ENCODE results near the gene ASGR1. TPM values are rescaled to one million over a fixed set of nuclear protein-coding genes. Genes with fewer than 3 reads are reported as not detected.

Gene ASGR1
- total RNA-seq, 2 experiments from 2014 or later, result 0.63 to 1.3 TPM

DNA sequence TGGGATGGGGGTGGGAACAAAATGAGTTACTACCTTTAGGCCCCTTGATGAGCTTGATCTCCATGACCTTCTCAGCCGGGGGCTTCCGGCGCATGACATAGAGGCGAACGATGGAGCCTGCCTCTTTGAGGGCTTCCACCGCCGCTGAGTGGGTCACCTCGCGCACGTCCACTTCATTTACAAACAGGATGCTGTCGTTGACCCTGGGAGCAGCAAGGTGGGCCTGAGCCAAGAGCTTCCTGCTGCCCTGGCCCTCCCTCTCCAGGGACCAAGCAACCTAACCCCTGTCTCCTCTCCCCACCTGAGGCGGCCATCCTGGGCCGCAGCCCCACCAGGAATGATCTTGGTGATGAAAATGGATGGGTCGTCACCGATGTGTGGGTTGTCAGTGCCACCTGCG is 24.2 kb upstream of the ASGR1 start:
- CTCF ChIA-PET, result interaction anchor here (0.7 to 1.1 kb wide), 3 partner anchors 12 to 26 kb away, joined by 3 read pairs; partner anchors contain the start of genes ACADVL and DLG4
- POLR2A ChIA-PET, result no interaction called here
- DNase-seq (no peak), ATAC-seq (no peak)
- Mint-ChIP-seq H3K27me3 (ENCODE audit: low read depth) (no peaks in the 10 kb centered on the region), H3K27ac (peak overlapping the region; percentile 85), H3K4me1 (ENCODE audit: low read depth) (peaks cover 32% of the 10 kb centered on the region), H3K4me3 (peak overlapping the region; percentile 17), H3K36me3 (ENCODE audit: low read depth) (peaks cover 3% of the 10 kb centered on the region), H3K9me3 (ENCODE audit: insufficient read depth) (no peaks in the 10 kb centered on the region)

DNA sequence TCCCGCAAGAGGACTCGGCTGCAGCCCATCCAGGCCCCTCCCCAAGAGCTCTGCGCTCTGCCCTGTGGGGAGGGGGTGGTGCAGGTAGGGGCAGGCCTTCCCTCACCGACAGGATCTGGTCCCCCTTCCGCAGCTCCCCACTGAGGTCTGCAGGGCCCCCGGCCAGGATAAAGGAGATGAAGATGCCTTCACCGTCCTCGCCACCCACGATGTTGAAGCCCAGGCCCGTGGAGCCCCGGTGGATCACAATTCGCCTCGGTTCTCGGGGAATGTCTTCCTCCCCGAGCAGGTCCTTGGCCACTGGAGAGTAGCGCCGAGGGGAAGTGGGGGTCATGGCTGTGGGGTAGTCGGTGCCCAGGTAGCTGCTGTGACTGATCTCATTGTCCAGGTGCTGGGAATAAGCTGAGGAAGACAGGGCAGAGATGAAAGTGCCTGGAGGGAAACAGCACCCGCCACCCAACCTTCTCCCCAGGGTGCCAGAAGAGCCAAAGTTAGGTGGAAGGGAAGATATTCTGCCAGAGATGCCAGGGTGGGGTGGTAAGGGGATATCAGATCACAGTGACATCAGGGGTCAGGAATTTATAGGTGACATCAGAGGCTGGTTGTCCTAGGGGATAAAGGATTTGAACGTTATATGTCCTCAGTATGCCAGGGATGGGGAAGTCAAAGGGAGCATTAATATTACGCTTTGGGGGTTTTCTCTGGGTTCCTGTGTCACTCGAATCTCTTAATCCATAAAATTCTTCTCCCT is 17.7 kb upstream of the ASGR1 start:
- H3K27me3 Mint-ChIP-seq (ENCODE audit: low read depth), result no peaks in the 10 kb centered on the region
- ATAC-seq, result no peak
- ChIA-PET CTCF (no interaction called here), POLR2A (no interaction called here)
- H3K4me1 Mint-ChIP-seq (ENCODE audit: low read depth), result no peaks in the 10 kb centered on the region
- H3K27ac Mint-ChIP-seq, result no peak overlapping the region
- no peak for DNase-seq
- no peaks in the 10 kb centered on the region for H3K9me3 Mint-ChIP-seq (ENCODE audit: insufficient read depth)
- H3K4me3 Mint-ChIP-seq, result no peak overlapping the region
- no peaks in the 10 kb centered on the region for H3K36me3 Mint-ChIP-seq (ENCODE audit: low read depth)

DNA sequence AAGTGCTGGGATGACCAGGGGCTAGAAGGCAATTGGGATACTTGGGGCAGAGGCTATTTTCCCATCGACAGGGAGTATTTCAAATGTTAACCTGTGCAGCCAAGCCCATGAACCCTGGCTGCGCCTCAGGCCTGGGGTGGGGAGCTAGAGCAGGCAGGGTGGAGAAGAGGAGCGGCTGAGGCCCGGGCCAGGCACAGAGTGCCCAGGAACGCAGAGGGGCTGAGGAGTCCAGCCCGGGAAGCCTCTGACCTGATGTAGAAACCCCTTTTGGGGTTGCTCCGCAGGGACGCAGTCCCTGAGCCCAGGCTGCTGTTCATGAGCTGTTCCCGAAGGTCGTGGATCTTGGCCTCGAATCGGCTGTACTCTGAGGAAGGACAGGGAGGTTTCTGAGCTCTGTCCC is 16.8 kb upstream of the ASGR1 start:
- Mint-ChIP-seq H3K4me3 (no peak overlapping the region), H3K36me3 (ENCODE audit: low read depth) (no peaks in the 10 kb centered on the region), H3K27ac (no peak overlapping the region), H3K4me1 (ENCODE audit: low read depth) (no peaks in the 10 kb centered on the region), H3K27me3 (ENCODE audit: low read depth) (no peaks in the 10 kb centered on the region), H3K9me3 (ENCODE audit: insufficient read depth) (no peaks in the 10 kb centered on the region)
- no peak for DNase-seq
- no peak for ATAC-seq
- POLR2A ChIA-PET, result no interaction called here
- CTCF ChIA-PET, result no interaction called here

DNA sequence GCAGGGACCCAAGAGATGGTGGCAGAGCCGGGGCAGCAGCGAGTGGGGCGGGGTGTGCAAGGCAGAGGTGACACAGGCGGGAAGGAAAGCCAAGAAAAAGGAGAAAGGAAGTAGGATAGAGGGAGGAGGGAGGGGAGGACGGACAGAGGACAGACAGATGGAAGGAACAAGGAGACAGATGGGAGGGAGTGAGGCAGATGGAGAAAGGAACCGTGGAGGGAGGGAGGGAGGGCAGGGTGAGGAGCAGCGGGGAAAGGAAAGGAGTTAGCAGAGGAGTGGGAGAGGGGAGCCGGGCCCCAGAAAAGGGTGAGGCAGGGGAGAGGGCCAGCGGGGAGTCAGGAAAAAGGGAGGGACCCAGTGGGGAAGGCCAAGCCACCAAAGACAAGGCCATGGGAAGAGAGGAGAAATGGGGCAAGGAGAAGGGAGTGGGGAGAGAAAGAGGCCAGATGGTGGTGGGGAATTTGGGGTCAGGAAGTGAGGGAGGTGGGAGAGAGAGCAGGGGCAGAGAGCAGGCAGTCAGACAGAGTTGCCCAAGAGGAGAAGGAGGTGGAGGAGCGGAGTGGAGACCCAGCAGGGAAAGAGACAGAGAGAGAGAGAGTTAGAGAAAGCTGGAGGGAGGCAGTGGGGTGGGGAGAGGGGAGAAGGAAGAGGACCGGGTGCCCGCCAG is 13.2 kb upstream of the ASGR1 start:
- no peaks in the 10 kb centered on the region for H3K36me3 Mint-ChIP-seq (ENCODE audit: low read depth)
- H3K4me1 Mint-ChIP-seq (ENCODE audit: low read depth), result no peaks in the 10 kb centered on the region
- CTCF ChIA-PET, result no interaction called here
- POLR2A ChIA-PET, result no interaction called here
- H3K27me3 Mint-ChIP-seq (ENCODE audit: low read depth), result no peaks in the 10 kb centered on the region
- ATAC-seq, result no peak
- no peak for DNase-seq
- no peak overlapping the region for H3K27ac Mint-ChIP-seq
- no peak overlapping the region for H3K4me3 Mint-ChIP-seq
- no peaks in the 10 kb centered on the region for H3K9me3 Mint-ChIP-seq (ENCODE audit: insufficient read depth)

DNA sequence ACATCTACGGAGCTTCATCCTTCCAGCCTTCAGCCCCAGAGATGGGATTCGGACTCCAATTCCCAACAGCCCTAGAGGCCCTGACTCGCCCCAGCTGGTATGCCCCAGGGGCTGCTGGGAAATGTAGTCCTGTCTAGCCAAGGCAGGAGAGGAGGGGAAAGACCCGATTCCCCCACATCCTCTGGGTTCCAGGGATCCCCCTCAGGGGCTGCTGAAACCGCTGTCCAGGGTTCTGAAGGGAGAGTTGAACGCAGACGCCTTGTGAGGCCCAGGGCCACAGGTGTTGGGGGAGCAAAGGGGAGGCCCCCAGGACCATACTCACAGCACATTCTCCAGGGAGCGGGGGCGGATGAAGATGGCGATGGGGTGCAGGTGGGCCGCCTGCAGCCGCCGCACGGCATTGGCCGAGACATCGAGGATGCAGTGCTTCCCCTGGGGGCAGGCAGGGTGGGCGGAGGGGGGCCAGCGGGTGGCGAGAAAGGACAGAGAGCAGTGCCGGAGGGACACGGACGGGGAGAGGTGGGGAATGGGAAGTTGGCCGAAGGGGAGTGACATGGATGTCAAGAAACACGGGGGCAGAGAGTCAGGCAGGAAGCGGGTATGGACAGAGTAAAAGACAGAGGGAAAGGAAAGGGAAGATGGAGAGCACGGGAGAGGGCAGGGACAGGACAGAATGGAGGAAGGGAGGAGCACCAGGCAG is 12.6 kb upstream of the ASGR1 start:
- ChIA-PET CTCF (interaction anchor here (0.7 to 1.0 kb wide), 2 partner anchors 11 to 14 kb away, joined by 3 to 5 read pairs; no protein-coding TSS in a partner anchor), POLR2A (no interaction called here)
- H3K36me3 Mint-ChIP-seq (ENCODE audit: low read depth), result no peaks in the 10 kb centered on the region
- H3K4me1 Mint-ChIP-seq (ENCODE audit: low read depth), result no peaks in the 10 kb centered on the region
- no peaks in the 10 kb centered on the region for H3K9me3 Mint-ChIP-seq (ENCODE audit: insufficient read depth)
- H3K27ac Mint-ChIP-seq, result no peak overlapping the region
- H3K4me3 Mint-ChIP-seq, result no peak overlapping the region
- ATAC-seq (peak; percentile 28), DNase-seq (peak; percentile 49)
- no peaks in the 10 kb centered on the region for H3K27me3 Mint-ChIP-seq (ENCODE audit: low read depth)

DNA sequence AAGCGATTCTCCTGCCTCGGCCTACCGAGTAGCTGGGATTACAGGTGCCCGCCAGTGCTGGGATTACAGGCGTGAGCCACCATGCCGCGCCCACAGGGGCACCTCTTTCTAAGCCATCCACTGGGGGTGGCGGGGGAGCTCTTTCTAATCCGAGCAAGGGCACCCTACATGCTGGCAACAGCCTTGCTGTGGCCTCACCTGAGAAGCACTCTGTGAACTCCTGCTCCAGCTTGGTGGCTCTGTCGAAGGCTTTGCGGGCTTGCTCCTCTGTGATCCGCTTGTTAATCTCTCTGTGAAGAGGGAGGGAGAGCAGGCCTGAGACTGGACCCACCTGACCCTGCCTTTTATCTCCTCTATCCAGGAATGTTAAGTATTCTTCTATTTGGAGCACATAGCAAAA is 11.9 kb upstream of the ASGR1 start:
- Mint-ChIP-seq H3K27me3 (ENCODE audit: low read depth) (no peaks in the 10 kb centered on the region), H3K4me1 (ENCODE audit: low read depth) (no peaks in the 10 kb centered on the region), H3K36me3 (ENCODE audit: low read depth) (no peaks in the 10 kb centered on the region), H3K27ac (no peak overlapping the region), H3K4me3 (no peak overlapping the region), H3K9me3 (ENCODE audit: insufficient read depth) (no peaks in the 10 kb centered on the region)
- ChIA-PET CTCF (interaction anchor here (0.7 to 1.0 kb wide), 2 partner anchors 12 to 14 kb away, joined by 3 to 5 read pairs; no protein-coding TSS in a partner anchor), POLR2A (no interaction called here)
- DNase-seq (no peak), ATAC-seq (no peak)

DNA sequence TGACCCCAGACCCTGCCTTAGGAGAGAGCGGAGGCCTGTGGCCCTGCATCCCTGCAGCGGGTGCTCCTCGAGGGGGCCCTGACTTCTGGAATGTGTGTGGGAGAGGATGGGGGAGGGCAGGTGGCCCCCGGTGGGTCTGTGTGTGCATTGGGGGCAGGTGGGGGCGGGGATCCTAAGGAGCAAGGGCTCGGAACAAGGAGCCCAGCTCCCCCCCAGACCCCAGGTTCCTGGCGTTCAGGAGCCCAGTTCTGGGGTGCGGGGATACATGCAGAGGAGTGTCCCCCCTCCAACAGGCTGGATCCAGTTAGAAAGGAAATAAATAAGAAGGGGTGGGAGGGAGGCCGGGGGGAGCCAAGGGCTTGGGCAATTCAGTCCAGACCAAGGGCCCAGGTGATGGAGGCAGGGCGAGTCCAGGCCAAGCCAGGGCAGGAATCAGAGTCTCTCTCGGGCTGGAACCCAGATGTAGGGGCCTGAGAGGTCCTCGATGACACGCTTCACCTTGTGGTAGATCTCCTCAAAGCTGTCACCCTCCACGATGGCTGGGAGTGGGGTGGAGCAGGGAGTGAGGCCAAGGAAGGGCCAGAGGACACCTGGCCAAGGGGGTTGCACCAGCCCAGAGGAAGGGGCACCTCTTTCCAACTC is 11.2 kb upstream of the ASGR1 start:
- no peak overlapping the region for H3K4me3 Mint-ChIP-seq
- H3K27me3 Mint-ChIP-seq (ENCODE audit: low read depth), result no peaks in the 10 kb centered on the region
- POLR2A ChIA-PET, result no interaction called here
- no peaks in the 10 kb centered on the region for H3K9me3 Mint-ChIP-seq (ENCODE audit: insufficient read depth)
- DNase-seq, result no peak
- H3K27ac Mint-ChIP-seq, result no peak overlapping the region
- H3K36me3 Mint-ChIP-seq (ENCODE audit: low read depth), result no peaks in the 10 kb centered on the region
- no peak for ATAC-seq
- CTCF ChIA-PET, result no interaction called here
- no peaks in the 10 kb centered on the region for H3K4me1 Mint-ChIP-seq (ENCODE audit: low read depth)

DNA sequence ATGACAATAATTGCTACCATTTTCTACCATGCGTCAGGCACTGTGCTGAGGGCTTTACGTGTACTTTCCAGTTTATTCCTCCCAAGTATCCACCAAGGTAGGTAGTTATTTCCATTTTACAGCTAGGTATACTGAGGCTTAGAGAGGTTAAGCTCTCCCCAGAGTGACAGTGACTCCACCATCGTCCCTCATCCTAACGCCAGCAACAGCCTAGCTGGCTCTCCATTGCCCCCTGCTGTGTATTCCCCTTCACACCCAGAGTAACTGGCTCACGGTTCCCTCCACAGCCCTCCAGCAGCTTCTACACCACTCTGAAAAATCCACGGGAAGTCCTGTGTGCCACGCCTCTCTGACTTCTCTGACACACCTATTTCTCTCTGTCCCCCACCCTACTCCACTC is 7.1 kb upstream of the ASGR1 start:
- Mint-ChIP-seq H3K4me3 (no peak overlapping the region), H3K9me3 (ENCODE audit: insufficient read depth) (no peaks in the 10 kb centered on the region), H3K36me3 (ENCODE audit: low read depth) (no peaks in the 10 kb centered on the region), H3K27ac (no peak overlapping the region), H3K4me1 (ENCODE audit: low read depth) (no peaks in the 10 kb centered on the region), H3K27me3 (ENCODE audit: low read depth) (no peaks in the 10 kb centered on the region)
- peak; percentile 34 for ATAC-seq
- POLR2A ChIA-PET, result no interaction called here
- DNase-seq, result peak; percentile 36
- CTCF ChIA-PET, result interaction anchor here (1.3 to 4.2 kb wide), 5 partner anchors 9 to 182 kb away, joined by 4 to 17 read pairs (median 7); no protein-coding TSS in a partner anchor

DNA sequence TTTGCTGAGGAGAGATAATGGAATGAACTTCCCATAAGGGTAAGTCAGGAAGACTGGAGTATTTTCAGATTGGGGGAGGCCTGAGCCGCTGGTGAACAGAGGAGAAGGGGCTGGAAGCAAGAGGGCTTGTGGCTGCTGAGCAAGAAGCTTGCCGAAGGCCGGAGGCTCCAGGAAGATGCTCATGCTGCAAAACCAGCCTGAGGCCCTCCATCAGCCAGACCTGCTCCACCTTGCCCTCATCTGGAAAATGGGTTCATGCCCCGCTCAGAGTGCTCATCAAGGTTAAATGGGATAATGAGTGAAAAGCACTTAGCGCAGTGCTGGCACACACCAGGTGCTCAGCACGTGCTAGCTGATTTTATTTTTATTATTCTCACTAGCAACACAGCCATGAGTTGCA is 5.5 kb upstream of the ASGR1 start:
- ChIA-PET POLR2A (no interaction called here), CTCF (interaction anchor here (0.6 to 4.2 kb wide), 4 partner anchors 52 to 1100 kb away, joined by 3 to 17 read pairs (median 5); no protein-coding TSS in a partner anchor)
- Mint-ChIP-seq H3K4me1 (ENCODE audit: low read depth) (no peaks in the 10 kb centered on the region), H3K27ac (no peak overlapping the region), H3K27me3 (ENCODE audit: low read depth) (no peaks in the 10 kb centered on the region), H3K9me3 (ENCODE audit: insufficient read depth) (no peaks in the 10 kb centered on the region), H3K36me3 (ENCODE audit: low read depth) (no peaks in the 10 kb centered on the region), H3K4me3 (no peak overlapping the region)
- ATAC-seq (no peak), DNase-seq (no peak)

DNA sequence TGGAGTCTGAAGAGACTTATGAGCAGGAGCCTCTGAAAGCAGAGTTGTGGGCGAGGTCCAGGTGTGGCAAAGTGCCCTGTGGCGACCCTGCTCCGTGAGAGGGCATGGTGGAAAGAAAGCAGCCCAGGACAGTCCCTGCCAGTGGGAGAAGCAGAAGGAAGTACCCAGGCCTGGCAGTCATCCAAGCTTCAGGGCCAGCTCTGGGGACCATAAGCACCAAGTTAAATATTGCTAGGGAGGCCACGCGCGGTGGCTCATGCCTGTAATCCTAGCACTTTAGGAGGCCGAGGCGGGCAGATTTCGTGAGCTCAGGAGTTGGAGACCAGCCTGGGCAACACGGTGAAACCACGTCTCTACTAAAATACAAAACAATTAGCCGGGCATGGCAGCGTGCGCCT is 4.9 kb upstream of the ASGR1 start:
- ChIA-PET CTCF (interaction anchor here (0.6 to 2.1 kb wide), 2 partner anchors 51 to 1101 kb away, joined by 3 to 7 read pairs; no protein-coding TSS in a partner anchor), POLR2A (no interaction called here)
- Mint-ChIP-seq H3K4me3 (no peak overlapping the region), H3K36me3 (ENCODE audit: low read depth) (no peaks in the 10 kb centered on the region), H3K9me3 (ENCODE audit: insufficient read depth) (no peaks in the 10 kb centered on the region), H3K27ac (no peak overlapping the region), H3K27me3 (ENCODE audit: low read depth) (peaks cover under 1% of the 10 kb centered on the region), H3K4me1 (ENCODE audit: low read depth) (no peaks in the 10 kb centered on the region)
- peak; percentile 30 for ATAC-seq
- DNase-seq, result no peak

DNA sequence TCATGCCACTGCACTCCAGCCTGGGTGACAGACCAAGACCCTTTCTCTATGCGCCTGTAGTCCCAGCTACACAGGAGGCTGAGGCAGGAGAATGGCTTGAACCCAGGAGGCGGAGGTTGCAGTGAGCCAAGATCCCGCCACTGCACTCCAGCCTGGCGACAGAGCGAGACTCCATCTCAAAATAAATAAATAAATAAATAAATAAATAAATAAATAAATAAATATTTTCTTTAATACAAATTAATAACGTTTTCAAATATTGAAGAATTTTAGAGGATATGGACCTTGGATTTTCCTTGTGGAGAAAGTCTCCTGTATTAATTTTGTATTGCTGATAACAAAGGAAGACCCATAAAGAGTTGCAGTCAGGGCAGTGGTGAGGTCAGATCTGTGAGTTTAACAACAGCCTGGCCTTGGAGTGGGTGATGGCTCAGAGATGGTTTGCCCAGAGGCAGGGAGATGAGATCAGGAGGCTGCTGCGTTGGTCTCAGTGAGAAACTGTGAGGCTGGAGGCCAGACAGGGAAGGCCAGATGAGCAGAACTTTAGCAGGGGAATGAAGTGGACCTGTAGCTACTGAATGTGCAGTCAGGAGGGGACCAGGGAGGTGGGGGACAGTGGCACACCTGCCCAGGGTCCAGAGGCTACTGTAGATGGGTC is 4.4 kb upstream of the ASGR1 start:
- no peak for ATAC-seq
- no peaks in the 10 kb centered on the region for H3K4me1 Mint-ChIP-seq (ENCODE audit: low read depth)
- no peak overlapping the region for H3K27ac Mint-ChIP-seq
- CTCF ChIA-PET, result no interaction called here
- no peak for DNase-seq
- no peaks in the 10 kb centered on the region for H3K36me3 Mint-ChIP-seq (ENCODE audit: low read depth)
- peaks cover 2% of the 10 kb centered on the region for H3K27me3 Mint-ChIP-seq (ENCODE audit: low read depth)
- H3K9me3 Mint-ChIP-seq (ENCODE audit: insufficient read depth), result no peaks in the 10 kb centered on the region
- POLR2A ChIA-PET, result no interaction called here
- no peak overlapping the region for H3K4me3 Mint-ChIP-seq
